CD4-positive, alpha-beta T cell treated with Interferon alpha-2 for 1 hour (primary cell): ENCODE results near the gene WNK1.
"Not testable (repeated sequence)": the region's sequence is repeated elsewhere in the genome, so short reads cannot be mapped to it uniquely, and the experiment has no call there.

Experiments used
- DNase-seq, 2 donors: peaks; one replicate each; pipeline ENCODE4 v3.0.0-alpha.2; 2020 to 2022

WNK1 gene

GRCh38 chr12:913919-914698 is 161.7 kb downstream of the WNK1 start:
- no peak for DNase-seq

DNA sequence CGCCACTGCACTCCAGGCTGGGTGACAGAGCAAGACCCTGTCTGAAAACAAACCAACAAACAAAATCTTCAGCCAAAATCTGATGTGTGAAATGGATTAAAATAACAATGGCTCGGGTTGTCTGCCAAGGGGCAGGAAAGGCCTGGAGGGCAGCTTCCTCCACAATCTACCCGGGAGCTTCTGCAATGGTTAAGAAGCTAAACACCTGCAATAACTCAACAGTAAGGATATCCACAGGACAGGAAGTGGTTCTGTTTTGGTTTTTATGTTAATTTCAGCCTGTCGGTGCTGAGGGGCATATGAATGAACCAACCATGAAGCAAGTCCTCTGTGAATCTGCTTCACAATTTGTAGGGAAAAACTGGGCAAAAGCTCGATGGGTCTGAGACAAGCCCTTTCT is 162.7 kb downstream of the WNK1 start:
- DNase-seq: no peak

GRCh38 chr12:916240-916639 is 163.9 kb downstream of the WNK1 start:
- peak in 1 of 2 donors; percentile 21 for DNase-seq

- no peak for DNase-seq
These were observed 164.5 kb downstream of the WNK1 start for GRCh38 chr12:916712-917445.

- no peak for DNase-seq
These were observed 168.3 kb downstream of the WNK1 start for GRCh38 chr12:920676-921075.

DNA sequence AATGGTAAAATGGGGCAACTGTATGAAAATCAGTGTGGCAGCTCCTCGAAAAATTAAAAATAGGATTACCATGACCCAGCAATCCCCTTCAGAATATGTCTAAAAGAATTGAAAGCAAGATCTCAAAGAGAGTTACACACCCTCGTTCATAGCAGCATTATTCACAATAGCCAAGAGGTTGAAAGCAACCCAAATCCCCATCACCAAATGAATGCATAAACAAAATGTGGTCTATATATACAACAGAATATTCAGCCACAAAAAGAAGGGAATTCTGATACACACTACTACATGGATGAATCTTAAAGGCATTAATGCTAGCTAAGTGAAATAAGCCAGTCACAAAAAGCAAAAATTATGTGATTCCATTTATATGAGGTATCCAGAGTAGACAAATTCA is 169.9 kb downstream of the WNK1 start:
- DNase-seq: no peak

DNA sequence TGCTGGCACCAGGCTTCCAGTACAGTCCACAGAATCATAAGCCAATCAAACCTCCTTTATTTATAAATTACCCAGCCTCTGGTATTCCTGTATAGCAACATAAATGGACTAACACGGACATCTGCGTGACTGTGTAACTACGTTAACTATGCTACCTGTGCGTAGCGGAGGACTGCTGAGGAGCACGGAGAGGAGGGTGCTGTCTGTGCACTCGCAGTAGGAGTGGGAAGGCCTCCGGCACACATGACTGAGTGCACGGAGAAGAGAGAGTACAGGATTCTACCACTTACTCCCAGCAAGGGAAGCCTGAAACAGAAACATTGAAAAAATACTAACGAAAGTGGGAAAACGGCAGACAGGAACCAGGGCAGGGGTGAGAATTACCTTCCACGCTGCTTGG is 174.3 kb downstream of the WNK1 start:
- DNase-seq: no peak

DNA sequence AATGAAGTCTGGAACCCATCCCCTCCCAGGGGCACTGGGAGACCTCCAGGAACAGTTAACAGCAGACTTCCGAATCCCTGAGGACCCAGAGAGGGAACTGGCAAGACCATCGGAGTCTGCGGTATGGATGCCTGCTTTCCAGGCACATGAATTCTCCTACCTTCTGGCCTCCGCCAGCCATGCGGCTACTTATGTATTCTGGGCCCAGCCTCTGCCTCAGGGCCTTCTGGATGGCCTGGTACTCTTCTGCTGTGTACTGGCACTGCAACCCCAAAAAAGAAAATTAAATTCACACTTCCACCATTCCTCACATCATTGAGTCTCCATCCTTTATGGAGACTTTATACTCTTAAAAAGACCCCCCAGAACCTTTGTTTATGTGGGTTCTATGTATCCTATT is 178.7 kb downstream of the WNK1 start:
- no peak for DNase-seq

DNA sequence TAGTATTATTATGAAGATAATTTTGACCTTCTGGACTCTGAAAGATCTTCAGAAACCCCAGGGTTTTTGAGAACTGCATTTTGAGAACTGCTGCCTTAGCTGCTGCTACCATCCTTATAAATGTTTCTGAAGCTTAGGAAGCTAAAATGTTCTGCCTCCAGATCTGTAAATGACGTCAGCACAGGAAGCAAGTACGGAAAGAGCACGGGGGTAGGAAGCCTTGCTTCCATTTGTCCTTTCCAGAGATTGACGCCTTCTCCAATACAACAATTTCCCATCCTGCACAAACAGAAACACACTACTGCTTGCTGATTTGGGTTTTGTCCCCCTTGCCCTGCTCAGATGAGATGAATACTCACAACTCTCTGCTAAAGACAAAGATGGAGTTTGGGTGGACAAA is 179.2 kb downstream of the WNK1 start:
- DNase-seq: no peak

- not testable (repeated sequence) for DNase-seq
These were observed 183.5 kb downstream of the WNK1 start for GRCh38 chr12:935891-936290.

- DNase-seq: no peak
These were observed 184.3 kb downstream of the WNK1 start for GRCh38 chr12:936377-937345.

DNA sequence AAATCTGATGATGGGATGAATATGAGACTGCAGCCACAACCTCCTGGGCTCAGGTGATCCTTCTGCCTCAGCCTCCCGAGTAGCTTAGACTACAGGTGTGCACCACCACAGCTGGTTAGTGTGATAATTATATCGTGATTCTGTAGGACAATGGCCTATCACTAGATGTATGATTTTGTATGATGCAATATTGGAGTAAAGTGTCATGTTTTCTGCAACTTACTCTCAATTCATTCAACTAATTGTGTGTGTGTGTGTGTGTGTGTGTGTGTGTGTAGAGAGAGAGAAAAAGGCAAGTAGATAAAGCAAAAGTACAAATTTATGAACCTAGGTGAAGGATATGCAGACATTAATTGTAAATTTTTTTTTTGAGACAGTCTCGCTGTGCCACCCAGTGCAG is 186.4 kb downstream of the WNK1 start:
- no peak for DNase-seq

GRCh38 chr12:943051-943450 is 190.7 kb downstream of the WNK1 start:
- no peak for DNase-seq

DNA sequence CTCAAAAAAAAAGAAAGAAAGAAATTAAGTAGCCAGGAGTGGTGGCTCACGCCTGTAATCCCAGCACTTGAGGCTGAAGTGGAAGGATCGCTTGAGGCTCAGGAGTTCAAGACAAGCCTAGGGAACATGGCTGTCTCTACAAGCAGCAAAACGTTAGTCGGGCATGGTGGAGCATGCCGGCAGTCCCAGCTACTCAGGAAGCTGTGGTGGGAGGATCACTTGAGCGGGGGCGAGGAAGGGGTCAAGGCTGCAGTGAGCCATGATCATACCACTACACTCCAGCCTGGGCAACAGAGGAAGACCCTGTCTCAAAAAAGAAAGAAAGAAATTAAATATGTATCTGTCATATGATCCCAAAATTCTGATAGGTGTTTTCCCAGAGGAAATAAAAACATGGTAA is 191.8 kb downstream of the WNK1 start:
- no peak for DNase-seq

- no peak for DNase-seq
These were observed 193.8 kb downstream of the WNK1 start for GRCh38 chr12:946212-946611.

DNA sequence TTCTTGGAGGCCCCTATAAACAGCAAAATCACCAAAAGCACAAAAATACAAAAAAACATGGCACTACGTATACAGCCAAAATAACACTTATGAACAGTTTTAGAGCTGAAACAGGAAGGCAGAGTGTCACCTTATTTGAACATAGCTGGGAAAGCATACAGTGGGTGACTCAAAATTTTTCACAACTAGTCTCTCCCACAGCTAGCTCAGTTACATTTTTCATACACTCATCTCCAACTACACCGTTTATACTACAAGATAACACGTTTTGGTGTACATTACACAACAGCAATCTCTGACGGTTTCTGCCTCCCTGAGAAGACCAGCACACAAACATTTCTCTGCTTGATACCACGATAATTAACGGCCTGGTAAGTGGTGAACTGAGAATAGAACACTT is 194.3 kb downstream of the WNK1 start:
- DNase-seq: no peak

GRCh38 chr12:948238-948637 is 195.9 kb downstream of the WNK1 start:
- no peak for DNase-seq

DNA sequence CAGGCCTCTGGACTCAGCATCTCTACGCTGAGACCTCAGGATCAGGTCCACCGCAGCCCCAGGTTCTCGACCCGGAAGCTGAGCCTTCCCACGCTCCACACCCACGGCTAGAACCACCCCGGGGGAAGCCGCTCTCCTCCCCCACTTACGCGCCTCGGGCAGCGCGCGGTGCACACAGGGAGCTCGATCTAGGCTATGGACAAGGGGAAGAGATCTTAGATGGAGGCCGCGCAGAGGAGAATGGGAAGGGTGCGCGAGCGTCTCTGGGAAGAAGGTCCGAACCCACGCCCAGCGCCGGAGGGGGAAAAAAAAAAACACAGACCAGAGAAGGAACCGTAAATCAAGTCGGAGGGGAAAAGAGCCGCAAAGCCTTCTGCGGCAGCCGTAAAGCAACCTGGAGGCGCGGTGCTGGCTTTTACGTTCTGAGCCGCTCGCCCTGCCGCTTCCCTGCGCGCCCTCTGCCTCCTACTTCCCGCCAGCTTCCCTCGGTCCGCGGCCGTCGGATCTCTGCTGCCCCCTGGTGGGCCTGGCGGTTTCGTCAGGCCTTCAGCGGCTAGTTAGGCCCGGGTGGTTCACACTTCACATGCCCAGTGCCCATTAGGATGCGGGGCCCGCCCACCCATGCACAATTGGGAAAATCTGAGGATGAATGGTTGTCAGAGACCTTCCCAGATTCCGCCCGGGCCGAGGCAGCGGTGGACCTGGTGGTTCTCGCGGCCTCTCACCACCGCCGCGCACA is 197.2 kb downstream of the WNK1 start, which contains the start of gene RAD52:
Gene RAD52 (minus strand): TSS at position 242 of the 739 bp plus-strand sequence. CDS start 16,636 bp downstream, outside the sequence.
- DNase-seq: peak; percentile 97

- no peak for DNase-seq
These were observed 198.8 kb downstream of the WNK1 start for GRCh38 chr12:951176-951575.

DNA sequence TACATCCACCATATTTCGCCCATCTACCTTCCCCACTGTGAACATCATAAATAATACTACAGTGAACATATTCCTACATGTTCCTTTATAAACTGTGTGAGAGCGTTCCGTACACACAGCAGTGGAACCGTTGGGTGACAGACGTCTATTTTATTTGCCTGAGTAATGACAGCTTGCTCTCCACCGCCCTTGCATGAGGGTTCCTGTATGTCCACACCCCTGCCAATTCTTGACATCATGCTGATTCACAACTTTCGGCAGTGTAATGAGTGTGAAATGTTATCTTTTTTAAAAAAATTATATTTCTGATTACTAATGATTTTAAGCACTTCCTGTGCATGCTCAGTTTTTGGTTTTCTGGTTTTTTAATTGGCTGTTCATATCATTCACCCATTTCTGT is 201.4 kb downstream of the WNK1 start:
- DNase-seq: no peak

GRCh38 chr12:954741-955140 is 202.4 kb downstream of the WNK1 start:
- DNase-seq: no peak

DNA sequence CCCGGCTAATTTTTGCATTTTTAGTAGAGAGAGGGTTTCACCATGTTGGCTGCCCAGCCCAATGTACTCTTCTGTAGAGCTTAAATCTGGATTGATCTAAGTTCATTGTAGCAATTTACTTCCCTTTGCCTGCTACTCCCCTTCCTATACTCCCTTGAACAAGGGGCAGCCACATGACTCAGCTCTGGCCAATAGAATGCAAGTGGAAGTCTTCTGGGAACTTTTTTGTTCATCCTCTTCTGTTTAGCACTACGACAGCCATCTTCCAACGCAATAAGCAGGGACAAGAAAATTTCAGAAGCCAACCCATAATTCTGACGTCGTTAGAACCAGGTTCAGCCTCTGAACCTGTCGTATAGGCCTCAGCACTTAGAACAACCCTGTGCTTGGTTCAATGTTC is 203.6 kb downstream of the WNK1 start:
- no peak for DNase-seq
